ENCODE data around the gene RRAGB. TPM values are rescaled to one million over a fixed set of nuclear protein-coding genes. Genes with fewer than 3 reads are reported as not detected.
"Not testable (repeated sequence)": the region's sequence is repeated elsewhere in the genome, so short reads cannot be mapped to it uniquely, and the experiment has no call there.

RRAGB gene
- total RNA-seq, 1 donor from 2014 or later: 9.1 TPM

DNA sequence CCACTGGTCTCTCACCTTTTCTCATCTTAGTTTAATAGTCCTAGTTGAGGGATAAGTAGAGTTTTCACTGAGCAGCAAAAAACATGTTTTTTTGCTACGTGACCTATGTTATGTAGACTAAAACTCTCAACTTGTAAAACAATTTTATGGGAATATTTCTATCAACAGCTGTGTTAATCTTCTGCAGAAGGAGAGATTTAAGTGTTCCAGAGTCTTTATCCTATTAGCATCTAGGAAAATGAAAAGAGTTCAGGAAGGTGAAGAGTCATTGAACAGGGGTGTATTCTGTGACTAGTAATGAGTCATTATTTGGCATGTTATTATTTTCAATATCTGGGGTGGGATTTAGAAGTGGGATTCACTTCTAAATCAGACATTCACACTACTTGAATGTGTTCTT, 41.9 kb downstream of the RRAGB start:
- intact Hi-C loops (cut with micrococcal nuclease): no loop called here

DNA sequence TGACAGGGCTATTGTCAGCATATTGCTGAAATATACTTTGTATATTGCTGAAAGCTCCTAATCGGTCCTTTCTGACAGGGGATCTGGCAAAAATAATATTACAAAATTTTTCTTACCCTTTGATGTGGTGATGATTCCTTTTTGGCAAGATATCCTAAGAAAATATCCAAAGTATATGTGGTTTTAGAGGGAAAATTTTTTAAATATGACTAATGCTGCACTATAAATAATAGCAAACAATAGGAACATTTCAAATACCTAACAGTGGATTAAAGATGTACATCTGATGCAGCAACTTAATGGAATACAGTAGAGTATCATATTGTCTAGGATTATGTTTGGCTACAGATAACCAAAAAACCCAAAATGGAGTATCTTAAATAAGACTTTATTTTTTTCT, 49.6 kb downstream of the RRAGB start:
- intact Hi-C loops (cut with micrococcal nuclease): no loop called here

DNA sequence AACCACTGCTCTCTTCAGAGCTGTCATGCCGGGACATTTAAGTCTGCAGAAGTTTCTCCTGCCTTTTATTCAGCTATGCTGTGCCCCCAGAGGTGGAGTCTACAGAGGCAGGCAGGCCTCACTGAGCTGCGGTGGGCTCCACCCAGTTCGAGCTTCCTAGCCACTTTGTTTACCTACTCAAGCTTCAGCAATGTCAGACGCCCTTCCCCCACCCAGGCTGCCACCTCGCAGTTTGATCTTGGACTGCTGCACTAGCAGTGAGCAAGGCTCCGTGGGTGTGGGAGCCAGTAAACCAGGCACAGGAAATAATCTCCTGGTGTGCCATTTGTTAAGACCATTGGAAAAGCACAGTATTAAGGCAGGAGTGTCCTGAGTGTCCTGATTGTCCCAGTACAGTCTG, 56.9 kb downstream of the RRAGB start:
- intact Hi-C loops (cut with micrococcal nuclease): not testable (repeated sequence)

DNA sequence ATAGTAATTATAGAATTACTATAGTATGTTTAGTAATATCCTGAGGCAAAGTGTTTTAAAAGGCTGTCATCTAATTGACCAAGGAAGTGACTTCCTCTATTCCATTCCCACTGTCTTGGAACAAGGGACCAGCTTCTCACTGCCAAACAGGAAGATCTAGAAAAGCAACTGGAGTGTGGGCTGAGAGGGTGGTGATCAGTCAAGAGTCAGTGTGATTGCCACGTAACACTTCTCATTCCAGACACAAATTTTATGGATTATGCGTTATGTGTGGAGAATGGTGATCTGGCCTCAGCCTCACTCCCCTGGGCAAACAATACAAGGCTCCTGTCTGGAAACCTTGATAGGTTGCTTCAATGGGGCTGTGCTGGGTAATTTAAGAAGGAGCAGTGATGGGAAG, 60.0 kb downstream of the RRAGB start:
- intact Hi-C loops (cut with micrococcal nuclease): no loop called here

DNA sequence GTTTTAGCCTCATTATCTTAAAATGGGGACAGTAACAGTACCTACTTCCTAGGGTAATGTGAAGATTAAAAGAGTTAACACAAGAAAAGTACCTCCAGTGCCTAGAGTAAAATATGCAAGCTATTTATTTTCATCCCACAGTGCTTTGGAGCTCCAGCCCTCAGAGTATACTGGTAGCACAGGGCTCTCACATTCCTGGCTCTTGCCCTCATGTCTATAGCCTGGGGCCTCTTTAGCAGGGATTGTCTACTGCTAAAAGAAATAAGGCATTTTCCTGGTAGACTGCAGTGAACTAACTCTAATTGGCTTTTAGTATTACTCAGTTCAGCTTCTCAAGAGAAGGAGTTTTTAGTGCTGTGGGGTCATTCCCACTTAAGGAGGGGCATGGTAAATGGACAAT, 60.8 kb downstream of the RRAGB start:
- intact Hi-C loops (cut with micrococcal nuclease): no loop called here

DNA sequence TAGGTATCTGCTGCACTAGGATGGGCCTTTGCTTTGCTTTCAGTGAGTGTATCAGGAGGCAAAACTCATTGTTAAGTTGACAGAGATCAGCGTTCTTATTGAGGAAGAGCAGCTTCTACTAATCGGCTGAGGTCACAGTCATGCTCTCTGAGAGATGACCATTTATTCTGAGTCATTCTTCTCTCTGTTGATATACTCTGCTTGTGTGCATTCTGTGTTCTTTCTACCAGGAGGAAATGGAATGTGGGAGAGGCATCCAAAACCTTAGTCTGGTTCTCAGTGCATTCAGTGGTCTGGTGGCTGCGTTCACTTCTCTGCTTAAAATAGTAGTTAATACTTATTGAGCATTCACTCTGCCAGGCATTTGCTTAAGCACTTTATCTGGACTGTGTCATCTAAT, 66.2 kb downstream of the RRAGB start:
- intact Hi-C loops (cut with micrococcal nuclease): no loop called here

DNA sequence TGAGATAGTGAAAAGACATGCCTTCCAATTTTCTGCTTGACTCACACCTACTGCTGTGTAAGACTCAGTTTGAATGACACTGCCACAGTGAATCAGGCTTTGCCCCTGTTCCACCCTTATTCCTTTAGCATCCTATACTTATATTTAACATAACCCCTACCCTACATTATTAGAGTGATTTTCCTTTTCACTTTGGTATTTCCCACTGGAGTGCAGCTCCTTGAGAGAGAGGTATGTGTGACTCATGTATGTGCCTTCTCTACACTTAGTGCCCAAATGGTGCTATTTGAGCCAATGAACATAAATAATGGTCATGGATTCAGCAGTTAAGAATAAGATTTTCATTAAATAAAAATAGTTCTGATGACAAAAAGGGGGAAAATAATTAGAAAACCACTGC, 69.5 kb downstream of the RRAGB start:
- intact Hi-C loops (cut with micrococcal nuclease): no loop called here

DNA sequence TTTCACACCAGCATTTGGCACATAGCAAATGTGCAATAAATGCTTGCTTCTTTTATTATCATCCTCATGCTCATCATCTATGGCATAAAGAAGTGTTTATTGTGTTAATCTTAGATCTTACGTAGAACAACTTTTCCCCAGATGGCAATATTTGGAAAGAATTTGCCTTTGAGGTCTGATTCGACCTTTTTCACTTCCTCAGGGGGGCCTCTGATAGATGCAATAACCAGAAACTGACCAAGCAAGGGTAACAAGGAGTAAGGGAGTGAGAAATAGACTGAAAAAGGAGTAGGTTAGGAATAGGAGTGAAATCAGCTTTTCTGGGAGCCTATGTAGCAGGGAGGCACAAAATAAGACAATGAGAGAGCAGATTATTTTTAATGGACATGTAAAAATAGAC, 70.2 kb downstream of the RRAGB start:
- intact Hi-C loops (cut with micrococcal nuclease): no loop called here

DNA sequence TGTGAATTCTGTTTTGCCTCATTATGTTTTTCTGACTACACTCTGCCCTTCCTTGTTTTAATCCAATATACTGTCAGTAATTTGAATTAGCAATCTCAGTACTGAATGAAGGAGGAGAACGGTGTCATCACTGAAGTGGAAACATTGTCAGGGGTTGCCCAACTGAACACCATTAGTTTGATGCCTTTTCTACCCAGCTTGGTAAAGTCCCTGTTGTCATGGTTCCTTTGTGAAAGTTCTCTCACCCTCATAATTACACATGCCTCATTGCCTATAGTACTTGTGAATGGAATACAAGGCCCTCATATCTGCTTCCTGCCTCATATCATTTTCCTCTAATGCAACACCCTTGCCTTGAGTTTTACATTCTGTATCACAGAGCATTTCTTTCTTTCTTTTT, 76.9 kb downstream of the RRAGB start:
- intact Hi-C loops (cut with micrococcal nuclease): no loop called here

DNA sequence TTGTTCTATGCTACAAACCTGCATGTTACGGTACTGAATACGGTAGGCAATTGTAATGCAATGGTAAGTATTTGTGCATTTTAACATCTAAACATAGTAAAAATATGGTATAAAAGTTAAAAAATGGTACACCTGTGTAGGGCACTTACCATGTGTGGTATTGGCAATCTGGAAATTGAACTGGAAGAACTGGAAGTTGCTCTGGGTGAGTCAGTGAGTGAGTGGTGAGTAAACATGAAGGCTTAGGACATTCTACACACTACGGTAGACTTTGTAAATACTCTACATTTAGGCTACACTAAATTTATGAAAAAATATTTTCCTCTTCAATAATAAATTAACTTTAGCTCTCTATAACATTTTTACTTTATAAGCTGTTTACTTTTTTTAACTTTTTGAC, 78.9 kb downstream of the RRAGB start:
- intact Hi-C loops (cut with micrococcal nuclease): no loop called here

DNA sequence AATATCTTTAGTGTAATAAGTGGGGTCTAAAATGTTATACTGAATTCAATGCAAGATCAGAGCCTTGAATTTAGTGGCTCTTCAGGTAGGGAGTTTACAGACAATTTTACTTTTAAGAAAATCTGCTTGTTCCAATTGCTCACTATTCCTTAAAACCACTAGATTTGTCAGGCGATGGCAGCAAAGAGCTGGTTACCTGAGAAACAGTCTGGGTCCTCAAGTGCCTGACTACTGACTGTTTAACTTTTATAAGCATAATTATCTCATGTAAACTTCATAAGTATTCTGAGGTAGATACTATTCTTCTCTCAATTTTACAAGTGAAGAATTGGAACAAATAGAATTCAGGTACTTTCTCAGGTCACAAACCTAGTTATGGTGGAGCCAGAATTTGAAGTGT, 84.3 kb downstream of the RRAGB start:
- intact Hi-C loops (cut with micrococcal nuclease): no loop called here

Other genes with a start within 250 kb of the RRAGB start
- 1.5 and 2.0 TPM in 2 replicates for gene USP51, start 227.9 kb upstream of the RRAGB start, total RNA-seq
- gene FOXR2, start 94.3 kb upstream of the RRAGB start, total RNA-seq: not detected in 2 replicates

All from T-helper 2 cell treated with Interferon-gamma antibody and Interleukin-4, amounts not matched to agents 100 ng/mL and 5 ng/mL, for 36 hours (primary cell).